ENCODE data around the gene ZNF324B. TPM values are rescaled to one million over a fixed set of nuclear protein-coding genes. Genes with fewer than 3 reads are reported as not detected.

The ZNF324B gene
- total and polyA plus RNA-seq, 9 donors = 4.2 to 11.4 (median 8.3) TPM

DNA sequence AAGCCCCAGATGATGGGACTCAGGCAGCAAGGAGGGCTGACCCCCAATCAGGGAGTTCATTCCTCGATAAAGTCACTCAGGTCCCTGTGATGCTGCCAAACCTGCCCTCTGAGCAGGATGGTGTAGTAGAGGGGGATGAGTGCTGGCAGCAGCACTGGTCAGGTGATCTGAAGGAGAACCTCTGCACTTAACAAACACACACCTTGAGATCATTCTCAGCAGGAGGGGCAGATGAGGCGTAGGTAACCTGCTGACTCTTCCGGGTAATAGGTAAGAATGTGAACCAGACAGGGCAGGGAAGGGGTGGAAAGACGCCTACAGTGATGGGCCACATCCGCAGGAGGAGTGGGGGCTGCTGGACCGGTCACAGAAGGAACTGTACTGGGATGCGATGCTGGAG is 27.9 kb downstream of the ZNF324B start:
- WGBS, 3 donors = 82 to 87% (median 83%) methylated on average over 7 of the region's 7 CpGs
- no peaks in the 10 kb centered on the region for H3K9me3 ChIP-seq
- intact Hi-C loops (cut with DNase I) = no loop called here
- no peaks in the 10 kb centered on the region for H3K27me3 ChIP-seq
- H3K4me3 ChIP-seq = no peak overlapping the region
- H3K27ac ChIP-seq = no peak overlapping the region
- no peaks in the 10 kb centered on the region for H3K36me3 ChIP-seq
- no peak for DNase-seq
- peaks cover 6% of the 10 kb centered on the region for H3K4me1 ChIP-seq (ENCODE audit: insufficient read depth)
- TF ChIP-seq POLR2A (IDR thresholded peaks at IDR 0.05) (no peak), EP300 (IDR thresholded peaks at IDR 0.05) (no peak)
- TF ChIP-seq, protein P1, sequence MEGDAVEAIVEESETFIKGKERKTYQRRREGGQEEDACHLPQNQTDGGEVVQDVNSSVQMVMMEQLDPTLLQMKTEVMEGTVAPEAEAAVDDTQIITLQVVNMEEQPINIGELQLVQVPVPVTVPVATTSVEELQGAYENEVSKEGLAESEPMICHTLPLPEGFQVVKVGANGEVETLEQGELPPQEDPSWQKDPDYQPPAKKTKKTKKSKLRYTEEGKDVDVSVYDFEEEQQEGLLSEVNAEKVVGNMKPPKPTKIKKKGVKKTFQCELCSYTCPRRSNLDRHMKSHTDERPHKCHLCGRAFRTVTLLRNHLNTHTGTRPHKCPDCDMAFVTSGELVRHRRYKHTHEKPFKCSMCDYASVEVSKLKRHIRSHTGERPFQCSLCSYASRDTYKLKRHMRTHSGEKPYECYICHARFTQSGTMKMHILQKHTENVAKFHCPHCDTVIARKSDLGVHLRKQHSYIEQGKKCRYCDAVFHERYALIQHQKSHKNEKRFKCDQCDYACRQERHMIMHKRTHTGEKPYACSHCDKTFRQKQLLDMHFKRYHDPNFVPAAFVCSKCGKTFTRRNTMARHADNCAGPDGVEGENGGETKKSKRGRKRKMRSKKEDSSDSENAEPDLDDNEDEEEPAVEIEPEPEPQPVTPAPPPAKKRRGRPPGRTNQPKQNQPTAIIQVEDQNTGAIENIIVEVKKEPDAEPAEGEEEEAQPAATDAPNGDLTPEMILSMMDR (IDR thresholded peaks at IDR 0.05) = no peak

DNA sequence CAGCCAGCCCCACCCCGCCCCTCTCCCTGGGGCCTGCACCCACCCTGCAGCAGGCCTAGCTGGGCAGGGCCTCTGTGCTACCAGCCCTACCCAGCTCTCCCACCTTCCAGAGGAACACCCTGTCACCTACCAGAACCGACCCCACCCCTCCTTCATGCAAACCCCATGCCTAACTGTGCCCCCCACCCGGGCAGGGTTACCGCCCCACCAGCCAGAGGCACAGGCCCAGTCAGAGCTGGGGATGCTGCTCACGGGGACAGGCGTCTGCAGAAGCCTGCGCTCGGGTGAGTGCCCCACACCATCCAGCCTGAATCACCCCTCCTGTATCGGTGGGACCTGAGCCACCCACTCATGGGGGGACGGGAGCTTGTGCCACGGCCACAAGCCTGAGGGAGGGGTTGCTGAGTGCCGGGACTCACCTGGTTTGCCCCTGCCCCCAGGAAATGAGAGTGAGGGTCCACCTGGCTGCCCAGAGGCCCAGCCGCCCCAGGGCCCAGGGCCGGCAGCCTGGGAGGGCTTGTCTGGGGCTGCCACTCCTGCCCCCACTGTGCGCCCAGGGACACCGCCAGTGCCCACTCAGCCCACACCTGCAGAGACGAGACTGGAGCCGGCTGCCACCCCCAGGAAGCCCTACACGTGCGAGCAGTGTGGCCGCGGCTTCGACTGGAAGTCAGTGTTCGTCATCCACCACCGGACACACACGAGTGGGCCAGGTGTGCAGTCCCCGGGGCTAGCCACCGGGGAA is 28.5 kb downstream of the ZNF324B start:
- no peak overlapping the region for H3K27ac ChIP-seq
- WGBS, 3 donors = 85 to 87% (median 86%) methylated on average over 18 to 28 of the region's 28 CpGs
- DNase-seq = no peak
- peaks cover 6% of the 10 kb centered on the region for H3K4me1 ChIP-seq (ENCODE audit: insufficient read depth)
- H3K4me3 ChIP-seq = no peak overlapping the region
- no peak for TF ChIP-seq POLR2A (IDR thresholded peaks at IDR 0.05)
- TF ChIP-seq, protein P1 (IDR thresholded peaks at IDR 0.05) = no peak
- TF ChIP-seq EP300 (IDR thresholded peaks at IDR 0.05) = no peak
- no peaks in the 10 kb centered on the region for H3K36me3 ChIP-seq
- H3K27me3 ChIP-seq = no peaks in the 10 kb centered on the region
- intact Hi-C loops (cut with DNase I) = no loop called here
- no peaks in the 10 kb centered on the region for H3K9me3 ChIP-seq

DNA sequence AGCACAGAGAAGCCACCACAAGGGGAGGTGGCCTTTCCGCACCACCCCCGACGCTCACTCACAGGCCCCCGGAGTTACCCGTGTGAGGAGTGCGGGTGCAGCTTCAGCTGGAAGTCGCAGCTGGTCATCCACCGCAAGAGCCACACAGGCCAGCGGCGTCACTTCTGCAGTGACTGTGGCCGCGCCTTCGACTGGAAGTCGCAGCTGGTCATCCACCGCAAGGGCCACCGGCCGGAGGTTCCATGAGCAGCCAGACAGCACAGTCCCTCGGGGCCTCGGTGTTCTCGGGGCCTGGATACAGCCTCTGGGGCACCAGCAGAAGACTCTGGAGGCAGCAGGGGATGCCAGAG is 29.0 kb downstream of the ZNF324B start:
- whole genome bisulfite sequencing, 3 donors = 87 to 93% (median 92%) methylated on average over 20 of the region's 20 CpGs
- Histone ChIP-seq H3K4me1 (ENCODE audit: insufficient read depth) (peaks cover 3% of the 10 kb centered on the region), H3K27me3 (no peaks in the 10 kb centered on the region), H3K27ac (no peak overlapping the region), H3K4me3 (no peak overlapping the region), H3K36me3 (no peaks in the 10 kb centered on the region), H3K9me3 (no peaks in the 10 kb centered on the region)
- intact Hi-C loops (cut with DNase I) = no loop called here
- DNase-seq = no peak
- TF ChIP-seq, protein P1 (IDR thresholded peaks at IDR 0.05) = no peak
- TF ChIP-seq EP300 (IDR thresholded peaks at IDR 0.05) (no peak), POLR2A (IDR thresholded peaks at IDR 0.05) (no peak)

DNA sequence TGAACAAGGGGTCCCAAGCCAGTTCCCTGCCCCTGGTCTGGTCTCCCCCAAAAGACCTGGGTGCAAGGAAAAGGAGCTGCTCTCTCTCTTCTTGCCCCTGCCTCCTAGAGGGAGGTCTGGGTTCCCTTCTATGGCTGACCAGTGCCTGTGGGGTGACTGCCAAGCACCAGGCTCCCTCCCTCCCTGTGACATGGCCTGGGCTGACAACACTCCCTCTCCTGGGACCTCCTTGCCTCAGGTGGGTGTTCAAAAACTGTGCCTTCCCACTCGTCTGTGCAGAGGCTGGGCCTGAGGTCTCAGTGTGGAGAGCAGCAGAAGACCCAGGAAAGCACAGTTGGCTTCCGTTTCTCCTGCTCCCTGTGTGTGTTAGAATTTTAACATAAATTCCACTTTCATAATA is 29.4 kb downstream of the ZNF324B start:
- no peaks in the 10 kb centered on the region for H3K9me3 ChIP-seq
- no peak for TF ChIP-seq POLR2A (IDR thresholded peaks at IDR 0.05)
- no peak for TF ChIP-seq EP300 (IDR thresholded peaks at IDR 0.05)
- TF ChIP-seq, protein P1 (IDR thresholded peaks at IDR 0.05) = no peak
- no peak overlapping the region for H3K4me3 ChIP-seq
- H3K36me3 ChIP-seq = no peaks in the 10 kb centered on the region
- intact Hi-C loops (cut with DNase I) = no loop called here
- no peak for DNase-seq
- no peak overlapping the region for H3K27ac ChIP-seq
- peaks cover 3% of the 10 kb centered on the region for H3K4me1 ChIP-seq (ENCODE audit: insufficient read depth)
- H3K27me3 ChIP-seq = no peaks in the 10 kb centered on the region
- WGBS, 3 donors = 67 to 83% (median 77%) methylated on average over 2 of the region's 2 CpGs

Measured in ovary (tissue), 9 donors.